H9 (cell line): ENCODE results near the gene PLD5. TPM values are rescaled to one million over a fixed set of nuclear protein-coding genes. Genes with fewer than 3 reads are reported as not detected.

Experiments used
- DNase-seq: peaks from one replicate; pipeline ENCODE4 v3.0.0-alpha.2; 2017
- H2AFZ ChIP-seq: one replicate; pipeline ENCODE4 v1.6.1; 2013; ENCODE audit warnings: mild to moderate bottlenecking, low read length, control low read depth, moderate library complexity
- H2AK5ac ChIP-seq: 2 replicates; pipeline ENCODE4 v1.6.1; 2013; ENCODE audit warnings: low read length, control low read depth, mixed read lengths; ENCODE audit not compliant: insufficient read length
- H2BK120ac ChIP-seq: one replicate; pipeline ENCODE4 v1.6.1; 2013; ENCODE audit warnings: low read depth, mild to moderate bottlenecking, low read length, control low read depth, inconsistent platforms; ENCODE audit not compliant: poor library complexity, severe bottlenecking
- H2BK12ac ChIP-seq: 2 replicates; pipeline ENCODE4 v1.6.1; 2013; ENCODE audit warnings: low read length, control low read depth, mixed read lengths, low read depth; ENCODE audit not compliant: insufficient read length
- H2BK15ac ChIP-seq: 2 replicates; pipeline ENCODE4 v1.6.1; 2013; ENCODE audit warnings: low read depth, low read length, control low read depth
- H2BK20ac ChIP-seq: one replicate; pipeline ENCODE4 v1.6.1; 2013; ENCODE audit warnings: low read depth, mild to moderate bottlenecking, low read length, control low read depth, inconsistent platforms; ENCODE audit not compliant: poor library complexity, severe bottlenecking
- H2BK5ac ChIP-seq: 2 replicates; pipeline ENCODE4 v1.6.1; 2013; ENCODE audit warnings: low read length, control low read depth, mixed read lengths; ENCODE audit not compliant: insufficient read length
- H3K14ac ChIP-seq: 2 replicates; pipeline ENCODE4 v1.6.1; 2013; ENCODE audit warnings: low read length, control low read depth; ENCODE audit not compliant: insufficient read depth
- H3K18ac ChIP-seq: 2 replicates; pipeline ENCODE4 v1.6.1; 2013; ENCODE audit warnings: low read depth, mild to moderate bottlenecking, mixed read lengths, low read length, control low read depth; ENCODE audit not compliant: insufficient read length
- H3K23ac ChIP-seq: 2 replicates; pipeline ENCODE4 v1.6.1; 2013; ENCODE audit warnings: low read length, control low read depth, mixed read lengths, low read depth; ENCODE audit not compliant: insufficient read length
- H3K23me2 ChIP-seq: 2 replicates; pipeline ENCODE4 v1.6.1; 2013; ENCODE audit warnings: low read depth, mild to moderate bottlenecking, mixed read lengths, low read length, control low read depth; ENCODE audit not compliant: insufficient read length, poor library complexity, severe bottlenecking
- H3K27ac ChIP-seq: 2 replicates; pipeline ENCODE4 v1.5.1; 2013; ENCODE audit warnings: low read length, control low read depth, mixed read lengths, low read depth; ENCODE audit not compliant: insufficient read length
- H3K27me3 ChIP-seq: 2 replicates; pipeline ENCODE4 v1.6.1; 2013; ENCODE audit warnings: low read length, control low read depth, inconsistent platforms; ENCODE audit not compliant: insufficient read depth
- H3K4ac ChIP-seq: 2 replicates; pipeline ENCODE4 v1.6.1; 2013; ENCODE audit warnings: low read depth, mild to moderate bottlenecking, control low read depth, inconsistent platforms, low read length, moderate library complexity
- H3K4me1 ChIP-seq: 2 replicates; pipeline ENCODE4 v1.6.1; 2013; ENCODE audit warnings: low read length, control low read depth, inconsistent platforms; ENCODE audit not compliant: insufficient read depth
- H3K4me2 ChIP-seq: 2 replicates; pipeline ENCODE4 v1.6.1; 2013; ENCODE audit warnings: low read length, control low read depth, mixed read lengths; ENCODE audit not compliant: insufficient read length, insufficient read depth
- H3K56ac ChIP-seq: 2 replicates; pipeline ENCODE4 v1.6.1; 2013; ENCODE audit warnings: low read depth, mild to moderate bottlenecking, mixed read lengths, low read length, control low read depth; ENCODE audit not compliant: insufficient read length
- H3K79me1 ChIP-seq: 2 replicates; pipeline ENCODE4 v1.6.1; 2013; ENCODE audit warnings: low read depth, mild to moderate bottlenecking, moderate library complexity, low read length, control low read depth, inconsistent platforms; ENCODE audit not compliant: insufficient read depth, poor library complexity, severe bottlenecking
- H3K79me2 ChIP-seq: 2 replicates; pipeline ENCODE4 v1.6.1; 2013; ENCODE audit warnings: low read length, control low read depth, inconsistent platforms; ENCODE audit not compliant: insufficient read depth
- H3K9ac ChIP-seq: 2 replicates; pipeline ENCODE4 v1.6.1; 2013; ENCODE audit warnings: low read length, control low read depth, mixed read lengths; ENCODE audit not compliant: insufficient read length; ENCODE audit errors: extremely low read depth
- H3K9me3 ChIP-seq: one replicate; pipeline ENCODE4 v1.6.1; 2013; ENCODE audit warnings: low read depth, low read length, inconsistent platforms; ENCODE audit not compliant: control insufficient read depth
- H3T11ph ChIP-seq: one replicate; pipeline ENCODE4 v1.6.1; 2013; ENCODE audit warnings: mild to moderate bottlenecking, low read length, control low read depth, inconsistent platforms
- H4K20me1 ChIP-seq: one replicate; pipeline ENCODE4 v1.6.1; 2013; ENCODE audit not compliant: control insufficient read depth, insufficient read length, insufficient read depth
- H4K5ac ChIP-seq: 2 replicates; pipeline ENCODE4 v1.6.1; 2013; ENCODE audit warnings: low read depth, mild to moderate bottlenecking, mixed read lengths, low read length, control low read depth; ENCODE audit not compliant: insufficient read length
- H4K8ac ChIP-seq: replicated peaks from 2 replicates; pipeline ENCODE4 v1.6.1; 2013; ENCODE audit warnings: low read length, control low read depth, mixed read lengths, low read depth; ENCODE audit not compliant: insufficient read length
- H4K91ac ChIP-seq: 2 replicates; pipeline ENCODE4 v1.6.1; 2013; ENCODE audit warnings: low read depth, mild to moderate bottlenecking, moderate library complexity, mixed read lengths, low read length, control low read depth; ENCODE audit not compliant: insufficient read length
- H3K27ac Mint-ChIP-seq, 3 experiments: 2 replicates in 2 of 3; 3 replicates in 1 of 3; pipeline ENCODE4 v1.8.0; 2020 to 2021; ENCODE audit warnings: mixed read lengths in 3 of 3, mild to moderate bottlenecking in 1 of 3, moderate library complexity in 1 of 3
- H3K27me3 Mint-ChIP-seq: 2 replicates; pipeline ENCODE4 v1.8.0; 2021; ENCODE audit warnings: low read depth, mild to moderate bottlenecking, moderate library complexity, mixed read lengths
- H3K36me3 Mint-ChIP-seq, 3 experiments: 2 replicates in 2 of 3; 3 replicates in 1 of 3; pipeline ENCODE4 v1.8.0; 2020 to 2021; ENCODE audit warnings: low read depth in 3 of 3, mixed read lengths in 3 of 3; ENCODE audit not compliant: insufficient read depth in 1 of 3
- H3K4me1 Mint-ChIP-seq, 2 experiments: 2 replicates each; pipeline ENCODE4 v1.8.0; 2020; ENCODE audit warnings: mixed read lengths in 2 of 2
- H3K4me3 Mint-ChIP-seq, 2 experiments: 2 replicates in 1 of 2; 3 replicates in 1 of 2; pipeline ENCODE4 v1.8.0; 2020 to 2021; ENCODE audit warnings: mild to moderate bottlenecking in 2 of 2, mixed read lengths in 2 of 2, moderate library complexity in 1 of 2
- H3K9me3 Mint-ChIP-seq, 2 experiments: 2 replicates in 1 of 2; 3 replicates in 1 of 2; pipeline ENCODE4 v1.8.0; 2020; ENCODE audit warnings: mild to moderate bottlenecking in 2 of 2, mixed read lengths in 2 of 2, moderate library complexity in 1 of 2
- WGBS: extraction: QIAGEN DNeasy Blood & Tissue Kit; methylation state at CpG from one replicate; pipeline ENCODE4 v1.1.7; 2013; ENCODE audit warnings: missing lambda C conversion rate, low lambda C conversion rate, mixed read lengths; ENCODE audit not compliant: insufficient read length; ENCODE audit errors: extremely low coverage; 5-methylcytosine and 5-hydroxymethylcytosine counted together
- total RNA-seq: library from RNA; stranded (reverse); gene quantifications from 2 replicates; pipeline ENCODE4 v1.2.1, GENCODE V29; 2021
- TF ChIP-seq, protein P1 (sequence below): fragments of 200-600 bp; sonication (generic); conservative IDR thresholded peaks from 3 replicates; pipeline ENCODE4 v1.8.0; 2021; ENCODE audit warnings: antibody characterized with exemption, mild to moderate bottlenecking

The PLD5 gene
- total RNA-seq, 1 experiment from 2014 or later = 5.2 TPM

DNA sequence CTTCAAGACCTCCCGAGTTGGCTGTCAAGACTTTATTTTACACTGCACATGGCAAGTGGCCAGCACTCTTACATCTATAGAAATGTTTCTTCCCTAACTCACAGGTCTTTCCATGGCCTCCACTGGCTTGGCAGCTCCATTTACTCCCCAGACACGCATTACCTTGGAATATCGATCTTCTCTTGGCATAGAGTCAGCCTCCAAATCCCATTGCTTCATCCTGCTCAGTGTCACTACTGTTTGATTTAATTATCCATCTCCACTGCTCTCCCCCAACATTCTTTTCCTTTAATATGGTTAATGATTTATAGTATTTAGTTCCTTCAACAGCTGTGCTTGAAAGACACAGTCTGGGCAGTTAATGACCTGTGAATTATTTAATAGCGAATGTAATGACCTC, 284.4 kb downstream of the PLD5 start:
- Histone ChIP-seq H2BK120ac (no peak overlapping the region), H4K20me1 (no peaks in the 10 kb centered on the region), H3K23me2 (no peaks in the 10 kb centered on the region), H3K9me3 (no peaks in the 10 kb centered on the region), H3K79me1 (no peaks in the 10 kb centered on the region), H2BK15ac (no peak overlapping the region), H3K9ac (no peak overlapping the region), H3K18ac (no peak overlapping the region), H2AFZ (no peak overlapping the region), H2BK20ac (no peak overlapping the region), H2BK12ac (no peak overlapping the region), H2AK5ac (no peak overlapping the region), H3K14ac (no peak overlapping the region), H3K4me2 (no peak overlapping the region), H4K8ac (no peak overlapping the region), H4K5ac (no peak overlapping the region), H3K79me2 (no peaks in the 10 kb centered on the region), H4K91ac (no peak overlapping the region), H3K4ac (no peak overlapping the region), H3K56ac (no peak overlapping the region), H3K27ac (no peak overlapping the region), H3K27me3 (no peaks in the 10 kb centered on the region), H3T11ph (no peak overlapping the region), H3K23ac (no peak overlapping the region), H3K4me1 (peaks cover 4% of the 10 kb centered on the region), H2BK5ac (no peak overlapping the region)
- TF ChIP-seq, protein P1, sequence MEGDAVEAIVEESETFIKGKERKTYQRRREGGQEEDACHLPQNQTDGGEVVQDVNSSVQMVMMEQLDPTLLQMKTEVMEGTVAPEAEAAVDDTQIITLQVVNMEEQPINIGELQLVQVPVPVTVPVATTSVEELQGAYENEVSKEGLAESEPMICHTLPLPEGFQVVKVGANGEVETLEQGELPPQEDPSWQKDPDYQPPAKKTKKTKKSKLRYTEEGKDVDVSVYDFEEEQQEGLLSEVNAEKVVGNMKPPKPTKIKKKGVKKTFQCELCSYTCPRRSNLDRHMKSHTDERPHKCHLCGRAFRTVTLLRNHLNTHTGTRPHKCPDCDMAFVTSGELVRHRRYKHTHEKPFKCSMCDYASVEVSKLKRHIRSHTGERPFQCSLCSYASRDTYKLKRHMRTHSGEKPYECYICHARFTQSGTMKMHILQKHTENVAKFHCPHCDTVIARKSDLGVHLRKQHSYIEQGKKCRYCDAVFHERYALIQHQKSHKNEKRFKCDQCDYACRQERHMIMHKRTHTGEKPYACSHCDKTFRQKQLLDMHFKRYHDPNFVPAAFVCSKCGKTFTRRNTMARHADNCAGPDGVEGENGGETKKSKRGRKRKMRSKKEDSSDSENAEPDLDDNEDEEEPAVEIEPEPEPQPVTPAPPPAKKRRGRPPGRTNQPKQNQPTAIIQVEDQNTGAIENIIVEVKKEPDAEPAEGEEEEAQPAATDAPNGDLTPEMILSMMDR = no peak
- no peak for DNase-seq
- H3K4me3 Mint-ChIP-seq = no peak overlapping the region
- H3K9me3 Mint-ChIP-seq = no peaks in the 10 kb centered on the region; a peak in 1 of 5 replicates
- no CpG with 5 or more reads among the region's 4 CpGs for WGBS
- H3K36me3 Mint-ChIP-seq = no peaks in the 10 kb centered on the region
- H3K27ac Mint-ChIP-seq = no peak overlapping the region
- H3K4me1 Mint-ChIP-seq = peaks cover 8 to 13% of the 10 kb centered on the region in 2 experiments
- no peaks in the 10 kb centered on the region for H3K27me3 Mint-ChIP-seq
